WTC11 (cell line): Measurements from ENCODE around the gene RPS16. TPM values are rescaled to one million over a fixed set of nuclear protein-coding genes. Genes with fewer than 3 reads are reported as not detected.

Source experiments
- ATAC-seq: fragments of 200-7000 bp; cut with Tn5 transposase; 2 replicates; pipeline ENCODE4 v1.10.0; 2021; ENCODE audit warnings: mild to moderate bottlenecking, moderate library complexity
- CTCF ChIA-PET: fragments of 300-600 bp; sonication (Branson Sonifier 250); formaldehyde crosslinking; loops from one replicate; lab custom pipeline; 2021; ENCODE audit warnings: antibody characterized with exemption; lab: Charles Lee
- POLR2A ChIA-PET: fragments of 350-600 bp; sonication (Branson Sonifier 250); formaldehyde crosslinking; loops from one replicate; lab custom pipeline; 2021; ENCODE audit warnings: antibody characterized with exemption; lab: Charles Lee
- DNase-seq: peaks from one replicate; pipeline ENCODE4 v3.0.0; 2021; ENCODE audit warnings: low spot score
- H3K27ac Mint-ChIP-seq: 2 replicates; pipeline ENCODE4 v1.8.0; 2021; ENCODE audit warnings: mixed read lengths
- H3K27me3 Mint-ChIP-seq: 2 replicates; pipeline ENCODE4 v1.8.0; 2021; ENCODE audit warnings: low read depth, mild to moderate bottlenecking, moderate library complexity, mixed read lengths
- H3K36me3 Mint-ChIP-seq: 2 replicates; pipeline ENCODE4 v1.8.0; 2021; ENCODE audit warnings: mixed read lengths
- H3K4me1 Mint-ChIP-seq: 2 replicates; pipeline ENCODE4 v1.8.0; 2022; ENCODE audit warnings: mixed read lengths
- H3K4me3 Mint-ChIP-seq: 2 replicates; pipeline ENCODE4 v1.8.0; 2021; ENCODE audit warnings: mild to moderate bottlenecking, moderate library complexity, mixed read lengths
- H3K9me3 Mint-ChIP-seq: 2 replicates; pipeline ENCODE4 v1.8.0; 2021; ENCODE audit warnings: mixed read lengths
- E2F1 ChIP-seq: sonication (generic); formaldehyde crosslinking; IDR thresholded peaks from 2 replicates; pipeline ENCODE4 v1.8.0; 2022; ENCODE audit warnings: mild to moderate bottlenecking, missing genetic modification reagents
- ESRRA ChIP-seq: sonication (generic); formaldehyde crosslinking; IDR thresholded peaks from 2 replicates; pipeline ENCODE4 v1.8.1; 2022; ENCODE audit warnings: mild to moderate bottlenecking, missing genetic modification reagents, borderline replicate concordance
- ETV6 ChIP-seq: sonication (generic); formaldehyde crosslinking; IDR thresholded peaks from 2 replicates; pipeline ENCODE4 v1.8.1; 2022; ENCODE audit warnings: mild to moderate bottlenecking, missing genetic modification reagents
- FOXK1 ChIP-seq: sonication (generic); formaldehyde crosslinking; IDR thresholded peaks from 2 replicates; pipeline ENCODE4 v1.8.0; 2022; ENCODE audit warnings: mild to moderate bottlenecking, moderate library complexity, missing genetic modification reagents
- HMGXB4 ChIP-seq: sonication (generic); formaldehyde crosslinking; IDR thresholded peaks from 2 replicates; pipeline ENCODE4 v1.8.1; 2023; ENCODE audit warnings: mild to moderate bottlenecking, moderate library complexity, missing genetic modification reagents
- IRF2 ChIP-seq: sonication (generic); formaldehyde crosslinking; IDR thresholded peaks from 2 replicates; pipeline ENCODE4 v1.8.0; 2022; ENCODE audit warnings: low read depth, missing genetic modification reagents, borderline replicate concordance
- KAT7 ChIP-seq: sonication (generic); formaldehyde crosslinking; IDR thresholded peaks from 2 replicates; pipeline ENCODE4 v1.8.1; 2023; ENCODE audit warnings: missing genetic modification reagents, mild to moderate bottlenecking, borderline replicate concordance
- MLX ChIP-seq: sonication (generic); formaldehyde crosslinking; IDR thresholded peaks from 2 replicates; pipeline ENCODE4 v1.8.1; 2023; ENCODE audit warnings: mild to moderate bottlenecking, missing genetic modification reagents, moderate library complexity
- NFE2L1 ChIP-seq: sonication (generic); formaldehyde crosslinking; IDR thresholded peaks from 2 replicates; pipeline ENCODE4 v1.8.1; 2023; ENCODE audit warnings: missing genetic modification reagents
- NFYB ChIP-seq: sonication (generic); formaldehyde crosslinking; conservative IDR thresholded peaks from 2 replicates; pipeline ENCODE4 v1.8.0; 2022; ENCODE audit warnings: low read depth, missing genetic modification reagents
- NR1H2 ChIP-seq: sonication (generic); formaldehyde crosslinking; IDR thresholded peaks from 2 replicates; pipeline ENCODE4 v1.9.0; 2021; ENCODE audit warnings: mild to moderate bottlenecking, moderate library complexity, missing genetic modification reagents
- RELA ChIP-seq: sonication (generic); formaldehyde crosslinking; IDR thresholded peaks from 2 replicates; pipeline ENCODE4 v1.8.1; 2022; ENCODE audit warnings: missing genetic modification reagents, mild to moderate bottlenecking, borderline replicate concordance
- SMAD3 ChIP-seq: sonication (generic); formaldehyde crosslinking; IDR thresholded peaks from 2 replicates; pipeline ENCODE4 v1.8.0; 2022; ENCODE audit warnings: missing genetic modification reagents, mild to moderate bottlenecking, borderline replicate concordance
- TEAD1 ChIP-seq: sonication (generic); formaldehyde crosslinking; IDR thresholded peaks from 2 replicates; pipeline ENCODE4 v1.8.0; 2022; ENCODE audit warnings: mild to moderate bottlenecking, missing genetic modification reagents
- TEAD4 ChIP-seq: sonication (generic); formaldehyde crosslinking; IDR thresholded peaks from 2 replicates; pipeline ENCODE4 v1.8.0; 2022; ENCODE audit warnings: mild to moderate bottlenecking, missing genetic modification reagents
- USF2 ChIP-seq: sonication (generic); formaldehyde crosslinking; IDR thresholded peaks from 2 replicates; pipeline ENCODE4 v1.8.1; 2023; ENCODE audit warnings: mild to moderate bottlenecking, missing genetic modification reagents, moderate library complexity
- ZNF121 ChIP-seq: sonication (generic); formaldehyde crosslinking; IDR thresholded peaks from 2 replicates; pipeline ENCODE4 v1.8.0; 2023; ENCODE audit warnings: missing genetic modification reagents
- ZNF232 ChIP-seq: sonication (generic); formaldehyde crosslinking; IDR thresholded peaks from 2 replicates; pipeline ENCODE4 v1.8.0; 2022; ENCODE audit warnings: mild to moderate bottlenecking, missing genetic modification reagents
- ZNF416 ChIP-seq: fragments of 250-450 bp; sonication (Bioruptor Pico); IDR thresholded peaks from 2 replicates; pipeline ENCODE4 v1.9.0; 2021; ENCODE audit warnings: mild to moderate bottlenecking, inconsistent platforms
- ZSCAN18 ChIP-seq: fragments of 250-450 bp; sonication (Bioruptor Pico); IDR thresholded peaks from 2 replicates; pipeline ENCODE4 v2.1.2; 2022; ENCODE audit warnings: mild to moderate bottlenecking, moderate library complexity
- total RNA-seq: library from RNA; stranded (reverse); gene quantifications from 3 replicates; pipeline ENCODE4 v1.2.3, GENCODE V29; 2021
- TF ChIP-seq, protein P1 (sequence below): fragments of 250-450 bp; sonication (Bioruptor Pico); conservative IDR thresholded peaks from 2 replicates; pipeline ENCODE4 v1.9.0; 2021; ENCODE audit warnings: mild to moderate bottlenecking
- TF ChIP-seq, protein P2 (sequence below): fragments of 250-450 bp; sonication (Bioruptor Pico); IDR thresholded peaks from 2 replicates; pipeline ENCODE4 v1.9.0; 2021; ENCODE audit warnings: mild to moderate bottlenecking, borderline replicate concordance

The RPS16 gene
- total RNA-seq, 1 experiment from 2014 or later: 2,962 TPM

DNA sequence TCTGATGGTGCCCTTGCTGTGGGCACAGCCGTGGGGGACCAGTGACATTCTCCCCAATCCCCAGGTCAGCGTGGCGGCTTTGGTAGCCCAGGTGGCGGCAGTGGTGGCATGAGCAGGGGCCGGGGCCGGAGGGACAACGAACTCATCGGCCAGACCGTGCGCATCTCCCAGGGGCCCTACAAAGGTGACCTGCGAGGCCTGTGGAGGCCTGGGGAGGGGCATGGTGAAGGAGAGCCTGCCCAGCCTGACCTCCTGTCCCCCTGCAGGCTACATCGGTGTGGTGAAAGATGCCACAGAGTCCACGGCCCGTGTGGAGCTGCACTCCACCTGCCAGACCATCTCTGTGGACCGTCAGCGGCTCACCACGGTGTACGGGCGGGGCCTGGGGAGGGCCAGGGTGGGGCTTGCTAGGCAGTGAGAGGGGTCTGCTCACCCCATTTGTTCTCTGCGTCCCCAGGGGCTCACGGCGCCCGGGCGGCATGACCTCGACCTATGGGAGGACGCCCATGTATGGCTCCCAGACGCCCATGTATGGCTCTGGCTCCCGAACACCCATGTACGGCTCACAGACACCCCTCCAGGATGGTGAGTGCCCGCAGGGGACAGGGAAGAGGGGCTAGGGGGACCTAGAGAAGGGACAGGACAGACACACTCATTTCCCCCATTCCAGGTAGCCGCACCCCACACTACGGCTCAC is 37.1 kb upstream of the RPS16 start (continued):
- TF ChIP-seq, protein P1, sequence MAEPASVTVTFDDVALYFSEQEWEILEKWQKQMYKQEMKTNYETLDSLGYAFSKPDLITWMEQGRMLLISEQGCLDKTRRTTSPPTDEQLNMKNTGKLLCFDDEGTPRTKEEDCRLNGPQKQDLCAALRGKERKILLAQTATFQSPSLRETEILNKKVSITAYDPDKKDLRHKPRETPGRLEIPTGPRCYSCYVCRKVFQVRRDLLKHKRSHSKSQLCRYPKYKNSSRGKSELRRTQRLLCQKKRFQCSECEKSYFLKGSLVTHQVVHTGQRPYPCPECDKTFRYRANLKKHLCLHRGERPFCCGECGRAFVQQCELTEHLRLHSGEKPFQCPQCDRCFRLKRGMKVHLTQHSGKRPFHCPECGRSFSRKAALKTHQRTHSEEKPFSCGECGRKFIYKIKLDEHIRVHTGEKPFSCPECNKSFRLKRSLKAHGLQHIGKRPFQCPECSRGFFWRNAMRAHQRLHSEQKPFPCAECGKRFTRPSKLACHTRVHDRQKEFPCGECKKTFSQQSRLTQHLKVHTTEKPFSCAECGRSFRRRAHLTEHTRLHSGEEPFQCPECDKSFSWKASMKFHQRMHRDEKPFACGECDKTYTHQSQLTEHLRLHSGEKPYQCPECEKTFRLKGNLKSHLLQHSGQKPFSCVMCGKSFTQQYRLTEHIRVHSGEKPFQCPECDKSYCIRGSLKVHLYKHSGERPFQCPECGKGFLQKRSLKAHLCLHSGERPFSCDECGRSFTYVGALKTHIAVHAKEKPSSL (CRISPR knock-in tag): no peak
- TF ChIP-seq KAT7 (no peak), FOXK1 (no peak)

GRCh38 chr19:39471756-39472536 is 36.2 kb upstream of the RPS16 start:
- H3K9me3 Mint-ChIP-seq: no peaks in the 10 kb centered on the region
- DNase-seq: no peak
- peaks cover 3% of the 10 kb centered on the region; the same call in 1 of the 2 replicates for H3K4me1 Mint-ChIP-seq
- no peaks in the 10 kb centered on the region for H3K27me3 Mint-ChIP-seq
- no peak for TF ChIP-seq MLX
- TF ChIP-seq ZNF416: no peak
- no peak for TF ChIP-seq ETV6 (CRISPR knock-in tag)
- no peak for TF ChIP-seq TEAD1 (CRISPR knock-in tag)
- TF ChIP-seq RELA (CRISPR knock-in tag): no peak
- TF ChIP-seq NFE2L1 (CRISPR knock-in tag): no peak
- no peak for TF ChIP-seq ZSCAN18
- TF ChIP-seq E2F1 (CRISPR knock-in tag): no peak
- no peak for TF ChIP-seq HMGXB4 (CRISPR knock-in tag)
- TF ChIP-seq ESRRA (CRISPR knock-in tag): no peak
- TF ChIP-seq USF2 (CRISPR knock-in tag): no peak
- TF ChIP-seq IRF2: no peak
- TF ChIP-seq ZNF121 (CRISPR knock-in tag): no peak
- TF ChIP-seq, protein P2, sequence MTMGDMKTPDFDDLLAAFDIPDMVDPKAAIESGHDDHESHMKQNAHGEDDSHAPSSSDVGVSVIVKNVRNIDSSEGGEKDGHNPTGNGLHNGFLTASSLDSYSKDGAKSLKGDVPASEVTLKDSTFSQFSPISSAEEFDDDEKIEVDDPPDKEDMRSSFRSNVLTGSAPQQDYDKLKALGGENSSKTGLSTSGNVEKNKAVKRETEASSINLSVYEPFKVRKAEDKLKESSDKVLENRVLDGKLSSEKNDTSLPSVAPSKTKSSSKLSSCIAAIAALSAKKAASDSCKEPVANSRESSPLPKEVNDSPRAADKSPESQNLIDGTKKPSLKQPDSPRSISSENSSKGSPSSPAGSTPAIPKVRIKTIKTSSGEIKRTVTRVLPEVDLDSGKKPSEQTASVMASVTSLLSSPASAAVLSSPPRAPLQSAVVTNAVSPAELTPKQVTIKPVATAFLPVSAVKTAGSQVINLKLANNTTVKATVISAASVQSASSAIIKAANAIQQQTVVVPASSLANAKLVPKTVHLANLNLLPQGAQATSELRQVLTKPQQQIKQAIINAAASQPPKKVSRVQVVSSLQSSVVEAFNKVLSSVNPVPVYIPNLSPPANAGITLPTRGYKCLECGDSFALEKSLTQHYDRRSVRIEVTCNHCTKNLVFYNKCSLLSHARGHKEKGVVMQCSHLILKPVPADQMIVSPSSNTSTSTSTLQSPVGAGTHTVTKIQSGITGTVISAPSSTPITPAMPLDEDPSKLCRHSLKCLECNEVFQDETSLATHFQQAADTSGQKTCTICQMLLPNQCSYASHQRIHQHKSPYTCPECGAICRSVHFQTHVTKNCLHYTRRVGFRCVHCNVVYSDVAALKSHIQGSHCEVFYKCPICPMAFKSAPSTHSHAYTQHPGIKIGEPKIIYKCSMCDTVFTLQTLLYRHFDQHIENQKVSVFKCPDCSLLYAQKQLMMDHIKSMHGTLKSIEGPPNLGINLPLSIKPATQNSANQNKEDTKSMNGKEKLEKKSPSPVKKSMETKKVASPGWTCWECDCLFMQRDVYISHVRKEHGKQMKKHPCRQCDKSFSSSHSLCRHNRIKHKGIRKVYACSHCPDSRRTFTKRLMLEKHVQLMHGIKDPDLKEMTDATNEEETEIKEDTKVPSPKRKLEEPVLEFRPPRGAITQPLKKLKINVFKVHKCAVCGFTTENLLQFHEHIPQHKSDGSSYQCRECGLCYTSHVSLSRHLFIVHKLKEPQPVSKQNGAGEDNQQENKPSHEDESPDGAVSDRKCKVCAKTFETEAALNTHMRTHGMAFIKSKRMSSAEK (CRISPR knock-in tag): no peak
- no peak for TF ChIP-seq SMAD3 (CRISPR knock-in tag)
- no peak for TF ChIP-seq NFYB (CRISPR knock-in tag)
- TF ChIP-seq KAT7: no peak
- no peak for TF ChIP-seq ZNF232 (CRISPR knock-in tag)
- no peak for TF ChIP-seq TEAD4 (CRISPR knock-in tag)
- no peak for TF ChIP-seq NR1H2 (CRISPR knock-in tag)
- CTCF ChIA-PET: no interaction called here
- POLR2A ChIA-PET: no interaction called here
- peaks cover 66% of the 10 kb centered on the region for H3K36me3 Mint-ChIP-seq
- no peak overlapping the region for H3K27ac Mint-ChIP-seq
- no peak for ATAC-seq
- H3K4me3 Mint-ChIP-seq: no peak overlapping the region
